A549 (cell line): ENCODE measurements around the gene JMJD6. TPM values are rescaled to one million over a fixed set of nuclear protein-coding genes. Genes with fewer than 3 reads are reported as not detected.

Source experiments
- ATAC-seq, 2 experiments: fragments of 200-7000 bp in 1 of 2; fragments of >200 bp in 1 of 2; cut with Nextera tagmentation in 1 of 2; cut with Tn5 transposase in 1 of 2; 3 replicates each; pipeline versions ENCODE4 v1.8.0 to v1.9.1; 2018 to 2020; ENCODE audit warnings: mild to moderate bottlenecking in 1 of 2, moderate library complexity in 1 of 2
- CTCF ChIA-PET: fragments of 300-600 bp; sonication (Branson Sonifier 250); formaldehyde crosslinking; extraction: SDS; loops from one replicate; lab custom pipeline; 2021; ENCODE audit warnings: antibody characterized with exemption, inconsistent platforms; lab: Yijun Ruan, JAX
- POLR2A ChIA-PET: fragments of 350-600 bp; formaldehyde crosslinking; extraction: SDS; loops from one replicate; lab custom pipeline; 2021; ENCODE audit warnings: antibody characterized with exemption, inconsistent platforms; lab: Yijun Ruan, JAX
- DNase-seq, 2 experiments: peaks; one replicate each; pipeline versions ENCODE4 v3.0.0 to v3.0.0-alpha.2; 2011 to 2016; ENCODE audit warnings: low read depth in 1 of 2, low spot score in 1 of 2
- FAIRE-seq: peaks from 2 replicates; lab custom pipeline; 2011; peaks lifted over from hg19 to GRCh38; lab: Jason Lieb, UNC
- H3K27ac ChIP-seq, 2 experiments: fragments of >200 bp; sonication (Bioruptor Twin); formaldehyde crosslinking; 3 replicates each; pipeline ENCODE4 v1.5.1; 2016 to 2017
- H3K4me1 ChIP-seq: fragments of >200 bp; sonication (Bioruptor Twin); formaldehyde crosslinking; 3 replicates; pipeline ENCODE4 v1.6.1; 2016
- H3K4me2 ChIP-seq: fragments of >200 bp; sonication (Bioruptor Twin); formaldehyde crosslinking; 3 replicates; pipeline ENCODE4 v1.6.1; 2016
- H3K4me3 ChIP-seq: fragments of >200 bp; sonication (Bioruptor Twin); formaldehyde crosslinking; 3 replicates; pipeline ENCODE4 v1.5.1; 2016
- H3K9me3 ChIP-seq: fragments of >200 bp; sonication (Bioruptor Twin); formaldehyde crosslinking; 3 replicates; pipeline ENCODE4 v1.6.1; 2016
- BCL3 ChIP-seq: fragments of >200 bp; sonication (Bioruptor Twin); formaldehyde crosslinking; IDR thresholded peaks from 3 replicates; pipeline ENCODE4 v1.6.1; 2016
- CBX2 ChIP-seq: fragments of 200-600 bp; sonication (generic); IDR thresholded peaks from 2 replicates; pipeline ENCODE4 v1.6.1; 2016; ENCODE audit warnings: low read depth, mild to moderate bottlenecking, borderline replicate concordance
- CEBPB ChIP-seq, 2 experiments: fragments of >200 bp in 1 of 2; sonication (Bioruptor Twin) in 1 of 2; formaldehyde crosslinking in 1 of 2; IDR thresholded peaks; 2 replicates each; pipeline ENCODE4 v1.6.1; 2012 to 2016
- CHD2 ChIP-seq: fragments of 150-350 bp; IDR thresholded peaks from 2 replicates; pipeline ENCODE4 v1.6.1; 2014; ENCODE audit warnings: low read length; ENCODE audit not compliant: partially characterized antibody
- CHD4 ChIP-seq: fragments of 200-600 bp; sonication (generic); IDR thresholded peaks from 2 replicates; pipeline ENCODE4 v1.6.1; 2016; ENCODE audit warnings: antibody characterized with exemption, mild to moderate bottlenecking, borderline replicate concordance
- EHF ChIP-seq: fragments of 250-450 bp; sonication (Bioruptor Pico); IDR thresholded peaks from 2 replicates; pipeline ENCODE4 v1.5.0; 2020; ENCODE audit warnings: mild to moderate bottlenecking
- EHMT2 ChIP-seq: fragments of 200-600 bp; sonication (generic); IDR thresholded peaks from 2 replicates; pipeline ENCODE4 v1.6.1; 2016; ENCODE audit warnings: antibody characterized with exemption, low read depth, mild to moderate bottlenecking, moderate library complexity
- EP300 ChIP-seq, 2 experiments: fragments of >200 bp; sonication (Bioruptor Twin); formaldehyde crosslinking; IDR thresholded peaks; 2 replicates in 1 of 2; 3 replicates in 1 of 2; pipeline ENCODE4 v1.6.1; 2016 to 2017
- ESRRA ChIP-seq: fragments of 150-350 bp; IDR thresholded peaks from 2 replicates; pipeline ENCODE4 v1.6.1; 2014; ENCODE audit warnings: mild to moderate bottlenecking, low read length, borderline replicate concordance
- FOSB ChIP-seq: fragments of 250-450 bp; sonication (Bioruptor Pico); IDR thresholded peaks from 2 replicates; pipeline ENCODE4 v1.5.0; 2020; ENCODE audit warnings: mild to moderate bottlenecking, moderate library complexity
- FOXS1 ChIP-seq: fragments of 250-450 bp; sonication (Bioruptor Pico); IDR thresholded peaks from 2 replicates; pipeline ENCODE4 v1.5.0; 2020; ENCODE audit warnings: mild to moderate bottlenecking, moderate library complexity
- HDAC2 ChIP-seq: fragments of 200-600 bp; sonication (generic); IDR thresholded peaks from 2 replicates; pipeline ENCODE4 v1.6.1; 2016
- HES2 ChIP-seq: fragments of >200 bp; sonication (Bioruptor Twin); formaldehyde crosslinking; IDR thresholded peaks from 2 replicates; pipeline ENCODE4 v1.6.1; 2016
- HEYL ChIP-seq: fragments of 250-450 bp; sonication (Bioruptor Pico); IDR thresholded peaks from 2 replicates; pipeline ENCODE4 v1.8.0; 2021; ENCODE audit warnings: mild to moderate bottlenecking, moderate library complexity
- HOXB5 ChIP-seq: fragments of 250-450 bp; sonication (Bioruptor Pico); IDR thresholded peaks from 2 replicates; pipeline ENCODE4 v1.5.0; 2020; ENCODE audit warnings: mild to moderate bottlenecking, moderate library complexity
- JUNB ChIP-seq: fragments of >200 bp; sonication (Bioruptor Twin); formaldehyde crosslinking; IDR thresholded peaks from 2 replicates; pipeline ENCODE4 v1.6.1; 2016
- MAX ChIP-seq: IDR thresholded peaks from 2 replicates; pipeline ENCODE4 v1.6.1; 2012
- MYC ChIP-seq: IDR thresholded peaks from 2 replicates; pipeline ENCODE4 v1.6.1; 2012; ENCODE audit warnings: mild to moderate bottlenecking, inconsistent platforms, low read length, improper control_type of control experiment, borderline replicate concordance
- NFE2L2 ChIP-seq: fragments of 150-350 bp; conservative IDR thresholded peaks from 2 replicates; pipeline ENCODE4 v1.6.1; 2014; ENCODE audit warnings: low read length
- NPAS2 ChIP-seq: fragments of 250-450 bp; sonication (Bioruptor Pico); IDR thresholded peaks from 2 replicates; pipeline ENCODE4 v1.8.0; 2022; ENCODE audit warnings: mild to moderate bottlenecking, moderate library complexity, borderline replicate concordance
- PBX3 ChIP-seq: IDR thresholded peaks from 2 replicates; pipeline ENCODE4 v1.6.1; 2012
- PHF8 ChIP-seq: fragments of 200-600 bp; sonication (generic); IDR thresholded peaks from 2 replicates; pipeline ENCODE4 v1.6.1; 2016; ENCODE audit warnings: low read depth, mild to moderate bottlenecking, antibody characterized with exemption, moderate library complexity, borderline replicate concordance
- POLR2A ChIP-seq: IDR thresholded peaks from 2 replicates; pipeline ENCODE4 v1.6.1; 2012; ENCODE audit warnings: mild to moderate bottlenecking, low read length
- POLR2AphosphoS2 ChIP-seq: conservative IDR thresholded peaks from 2 replicates; pipeline ENCODE4 v1.6.1; 2012; ENCODE audit warnings: low read length, improper control_type of control experiment, inconsistent platforms
- RAD21 ChIP-seq, 2 experiments: fragments of >200 bp in 1 of 2; sonication (Bioruptor Twin) in 1 of 2; formaldehyde crosslinking in 1 of 2; IDR thresholded peaks in 1 of 2; conservative IDR thresholded peaks in 1 of 2; 2 replicates in 1 of 2; 3 replicates in 1 of 2; pipeline ENCODE4 v1.6.1; 2012 to 2018; ENCODE audit warnings: inconsistent platforms in 1 of 2
- RARB ChIP-seq: fragments of 250-450 bp; sonication (Bioruptor Pico); IDR thresholded peaks from 2 replicates; pipeline ENCODE4 v1.8.0; 2021; ENCODE audit warnings: mild to moderate bottlenecking, moderate library complexity
- RCOR1 ChIP-seq: fragments of 150-350 bp; IDR thresholded peaks from 2 replicates; pipeline ENCODE4 v1.6.1; 2014; ENCODE audit warnings: antibody characterized with exemption, low read length, low read depth
- REST ChIP-seq: fragments of 200-600 bp; sonication (generic); IDR thresholded peaks from 2 replicates; pipeline ENCODE4 v1.6.1; 2016; ENCODE audit warnings: antibody characterized with exemption, mild to moderate bottlenecking, moderate library complexity
- SREBF2 ChIP-seq: fragments of 450-650 bp; IDR thresholded peaks from 2 replicates; pipeline ENCODE4 v1.6.1; 2014; ENCODE audit warnings: mild to moderate bottlenecking, moderate library complexity
- TP53 ChIP-seq: fragments of 250-450 bp; sonication (Bioruptor Pico); IDR thresholded peaks from 2 replicates; pipeline ENCODE4 v1.5.0; 2021; ENCODE audit warnings: mild to moderate bottlenecking, moderate library complexity
- ZC3H11A ChIP-seq: fragments of 450-650 bp; IDR thresholded peaks from 2 replicates; pipeline ENCODE4 v1.6.1; 2014; ENCODE audit warnings: antibody characterized with exemption, mild to moderate bottlenecking
- ZNF302 ChIP-seq: fragments of 250-450 bp; sonication (Bioruptor Pico); IDR thresholded peaks from 2 replicates; pipeline ENCODE4 v1.9.0; 2021; ENCODE audit warnings: inconsistent platforms, mild to moderate bottlenecking, moderate library complexity
- ZSCAN20 ChIP-seq: fragments of 250-450 bp; sonication (Bioruptor Pico); IDR thresholded peaks from 2 replicates; pipeline ENCODE4 v1.8.0; 2022; ENCODE audit warnings: mild to moderate bottlenecking, moderate library complexity
- WGBS: methylation state at CpG from one replicate; pipeline ENCODE4 v1.1.6; 2017; ENCODE audit errors: missing lambda C conversion rate; 5-methylcytosine and 5-hydroxymethylcytosine counted together
- polyA plus RNA-seq, 4 experiments: library from polyadenylated mRNA; depleted of rRNA in 3 of 4; stranded (reverse); fragments of >200 nt; fragmentation: RNase III in 1 of 4; extraction: RNeasy Plus Mini Kit Qiagen cat#74134 plus additional on column Dnase treatment in 1 of 4; gene quantifications; 2 replicates in 3 of 4; 3 replicates in 1 of 4; pipeline ENCODE4 v1.2.3, GENCODE V29; 2011 to 2017

JMJD6 gene
- polyA plus RNA-seq, 2 of the 4 experiments (the other 2 are of a cell fraction) = 17.5 to 53.3 TPM

- H3K27ac ChIP-seq = no peak overlapping the region
- 98% methylated on average over 1 of the region's 1 CpG for WGBS
- FAIRE-seq (no peak), DNase-seq (no peak), ATAC-seq (no peak)
- ChIA-PET CTCF (interaction anchor here (0.6 to 1.7 kb wide), 7 partner anchors 10 to 319 kb away, joined by 3 to 6 read pairs (median 4); partner anchors contain the start of genes METTL23 and MGAT5B), POLR2A (no interaction called here)
- H3K4me3 ChIP-seq = no peak overlapping the region
- TF ChIP-seq CHD2 (no peak), POLR2AphosphoS2 (no peak), ZSCAN20 (CRISPR knock-in tag) (no peak), HES2 (no peak), ZC3H11A (no peak), POLR2A (no peak), EHMT2 (no peak), EP300 (IDR thresholded peaks at IDR 0.05) (no peak), PHF8 (no peak), RAD21 (conservative IDR thresholded peaks at IDR 0.05 in 1 of 2, IDR thresholded peaks at IDR 0.05 in 1 of 2) (no peak), HEYL (CRISPR knock-in tag) (no peak), BCL3 (no peak), REST (no peak), ESRRA (no peak), PBX3 (no peak), TP53 (CRISPR knock-in tag) (no peak), FOSB (CRISPR knock-in tag) (no peak), CEBPB (IDR thresholded peaks at IDR 0.05) (no peak), JUNB (no peak), CBX2 (no peak)
- H3K4me1 ChIP-seq = no peaks in the 10 kb centered on the region
- H3K4me2 ChIP-seq = no peak overlapping the region
- H3K9me3 ChIP-seq = no peaks in the 10 kb centered on the region
These were observed 22.3 kb upstream of the JMJD6 start for GRCh38 chr17:76748657-76749056.

- Histone ChIP-seq H3K4me2 (no peak overlapping the region), H3K27ac (no peak overlapping the region), H3K4me3 (no peak overlapping the region), H3K9me3 (no peaks in the 10 kb centered on the region), H3K4me1 (no peaks in the 10 kb centered on the region)
- ChIA-PET POLR2A (no interaction called here), CTCF (interaction anchor here (1.5 to 1.7 kb wide), 4 partner anchors 11 to 319 kb away, joined by 4 to 6 read pairs (median 4); partner anchors contain the start of genes METTL23 and MGAT5B)
- DNase-seq (no peak), FAIRE-seq (no peak), ATAC-seq (no peak)
- 87% methylated on average over 9 of the region's 9 CpGs for WGBS
- no peak for TF ChIP-seq FOXS1 (CRISPR knock-in tag)
- TF ChIP-seq ZNF302 = no peak
- no peak for TF ChIP-seq CHD4
- TF ChIP-seq NFE2L2 = no peak
- TF ChIP-seq RARB (CRISPR knock-in tag) = no peak
- TF ChIP-seq EHMT2 = no peak
- TF ChIP-seq POLR2AphosphoS2 = no peak
- no peak for TF ChIP-seq RCOR1
- no peak for TF ChIP-seq EHF (CRISPR knock-in tag)
- TF ChIP-seq NPAS2 (CRISPR knock-in tag) = no peak
- TF ChIP-seq HOXB5 (CRISPR knock-in tag) = no peak
- TF ChIP-seq SREBF2 = no peak
- TF ChIP-seq HDAC2 = no peak
- no peak for TF ChIP-seq ZC3H11A
- TF ChIP-seq MAX = no peak
- TF ChIP-seq MYC = no peak
- no peak for TF ChIP-seq CHD2
These were observed 21.4 kb upstream of the JMJD6 start for GRCh38 chr17:76747716-76748363.
